ENCODE measurements around the gene LTBP1. TPM values are rescaled to one million over a fixed set of nuclear protein-coding genes. Genes with fewer than 3 reads are reported as not detected.
"Not testable (repeated sequence)": the region's sequence is repeated elsewhere in the genome, so short reads cannot be mapped to it uniquely, and the experiment has no call there.

Gene LTBP1
- total and polyA plus RNA-seq, 2 donors: 97.7 to 175 TPM

GRCh38 chr2:32921486-32921885 is 25.3 kb upstream of the LTBP1 start:
- DNase-seq (ENCODE audit: extremely low spot score); H3K27ac ChIP-seq (ENCODE audit: low read depth); H3K4me3 ChIP-seq (ENCODE audit: low read depth, low read length); H3K4me1 ChIP-seq (ENCODE audit: insufficient read depth); H3K36me3 ChIP-seq (ENCODE audit: insufficient read depth): not testable (repeated sequence)
- WGBS: 98% methylated on average over 5 of the region's 5 CpGs

GRCh38 chr2:32922501-32922900 is 24.3 kb upstream of the LTBP1 start:
- no peaks in the 10 kb centered on the region for H3K4me1 ChIP-seq (ENCODE audit: insufficient read depth)
- H3K27ac ChIP-seq (ENCODE audit: low read depth): no peak overlapping the region
- WGBS: 66% methylated on average over 1 of the region's 1 CpG
- H3K4me3 ChIP-seq (ENCODE audit: low read depth, low read length): no peak overlapping the region
- no peaks in the 10 kb centered on the region for H3K36me3 ChIP-seq (ENCODE audit: insufficient read depth)
- DNase-seq (ENCODE audit: extremely low spot score): no peak

- DNase-seq (ENCODE audit: extremely low spot score): no peak
- no peak overlapping the region for H3K27ac ChIP-seq (ENCODE audit: low read depth)
- no peak overlapping the region for H3K4me3 ChIP-seq (ENCODE audit: low read depth, low read length)
- H3K4me1 ChIP-seq (ENCODE audit: insufficient read depth): no peaks in the 10 kb centered on the region
- WGBS: 77% methylated on average over 2 of the region's 2 CpGs
- no peaks in the 10 kb centered on the region for H3K36me3 ChIP-seq (ENCODE audit: insufficient read depth)
Observed at GRCh38 chr2:32923109-32923508, 23.6 kb upstream of the LTBP1 start.

GRCh38 chr2:32925283-32925815 is 21.4 kb upstream of the LTBP1 start:
- WGBS: 63% methylated on average over 5 of the region's 5 CpGs
- H3K4me1 ChIP-seq (ENCODE audit: insufficient read depth): no peaks in the 10 kb centered on the region
- no peak overlapping the region for H3K27ac ChIP-seq (ENCODE audit: low read depth)
- H3K4me3 ChIP-seq (ENCODE audit: low read depth, low read length): no peak overlapping the region
- no peak for DNase-seq (ENCODE audit: extremely low spot score)
- H3K36me3 ChIP-seq (ENCODE audit: insufficient read depth): no peaks in the 10 kb centered on the region

GRCh38 chr2:32925976-32926707 is 20.6 kb upstream of the LTBP1 start:
- H3K4me1 ChIP-seq (ENCODE audit: insufficient read depth): no peaks in the 10 kb centered on the region
- DNase-seq (ENCODE audit: extremely low spot score): no peak
- WGBS: 92% methylated on average over 6 of the region's 6 CpGs
- H3K36me3 ChIP-seq (ENCODE audit: insufficient read depth): no peaks in the 10 kb centered on the region
- H3K27ac ChIP-seq (ENCODE audit: low read depth): no peak overlapping the region
- H3K4me3 ChIP-seq (ENCODE audit: low read depth, low read length): no peak overlapping the region

- no peaks in the 10 kb centered on the region for H3K36me3 ChIP-seq (ENCODE audit: insufficient read depth)
- no peaks in the 10 kb centered on the region for H3K4me1 ChIP-seq (ENCODE audit: insufficient read depth)
- H3K27ac ChIP-seq (ENCODE audit: low read depth): no peak overlapping the region
- 50% methylated on average over 2 of the region's 2 CpGs for WGBS
- DNase-seq (ENCODE audit: extremely low spot score): no peak
- H3K4me3 ChIP-seq (ENCODE audit: low read depth, low read length): no peak overlapping the region
Observed at GRCh38 chr2:32926708-32927084, 20.1 kb upstream of the LTBP1 start.

GRCh38 chr2:32930436-32930835 is 16.3 kb upstream of the LTBP1 start:
- Histone ChIP-seq H3K4me3 (ENCODE audit: low read depth, low read length) (no peak overlapping the region), H3K4me1 (ENCODE audit: insufficient read depth) (no peaks in the 10 kb centered on the region), H3K27ac (ENCODE audit: low read depth) (no peak overlapping the region), H3K36me3 (ENCODE audit: insufficient read depth) (no peaks in the 10 kb centered on the region)
- WGBS: 73% methylated on average over 5 of the region's 5 CpGs
- DNase-seq (ENCODE audit: extremely low spot score): no peak

- WGBS: 67% methylated on average over 2 of the region's 2 CpGs
- no peak for DNase-seq (ENCODE audit: extremely low spot score)
- no peaks in the 10 kb centered on the region for H3K36me3 ChIP-seq (ENCODE audit: insufficient read depth)
Observed at GRCh38 chr2:32931519-32931918, 15.2 kb upstream of the LTBP1 start.

GRCh38 chr2:32931945-32932709 is 14.6 kb upstream of the LTBP1 start:
- Histone ChIP-seq H3K4me1 (ENCODE audit: insufficient read depth) (no peaks in the 10 kb centered on the region), H3K36me3 (ENCODE audit: insufficient read depth) (no peaks in the 10 kb centered on the region), H3K27ac (ENCODE audit: low read depth) (no peak overlapping the region), H3K4me3 (ENCODE audit: low read depth, low read length) (no peak overlapping the region)
- WGBS: 74% methylated on average over 12 of the region's 12 CpGs
- no peak for DNase-seq (ENCODE audit: extremely low spot score)

More at GRCh38 chr2:32931519-32931918, 15.2 kb upstream of the LTBP1 start:
- Histone ChIP-seq H3K4me3 (ENCODE audit: low read depth, low read length) (no peak overlapping the region), H3K4me1 (ENCODE audit: insufficient read depth) (no peaks in the 10 kb centered on the region), H3K27ac (ENCODE audit: low read depth) (no peak overlapping the region)

GRCh38 chr2:32932825-32933755 is 13.7 kb upstream of the LTBP1 start:
- no peak for DNase-seq (ENCODE audit: extremely low spot score)
- H3K4me1 ChIP-seq (ENCODE audit: insufficient read depth): no peaks in the 10 kb centered on the region
- no peak overlapping the region for H3K27ac ChIP-seq (ENCODE audit: low read depth)
- no peaks in the 10 kb centered on the region for H3K36me3 ChIP-seq (ENCODE audit: insufficient read depth)
- H3K4me3 ChIP-seq (ENCODE audit: low read depth, low read length): no peak overlapping the region
- 87% methylated on average over 11 of the region's 11 CpGs for WGBS

- H3K27ac ChIP-seq (ENCODE audit: low read depth): no peak overlapping the region
- H3K4me1 ChIP-seq (ENCODE audit: insufficient read depth): no peaks in the 10 kb centered on the region
- WGBS: 94% methylated on average over 5 of the region's 5 CpGs
- H3K4me3 ChIP-seq (ENCODE audit: low read depth, low read length): no peak overlapping the region
- no peaks in the 10 kb centered on the region for H3K36me3 ChIP-seq (ENCODE audit: insufficient read depth)
- DNase-seq (ENCODE audit: extremely low spot score): no peak
Observed at GRCh38 chr2:32933756-32934095, 13.0 kb upstream of the LTBP1 start.

- no peaks in the 10 kb centered on the region for H3K4me1 ChIP-seq (ENCODE audit: insufficient read depth)
- H3K36me3 ChIP-seq (ENCODE audit: insufficient read depth): no peaks in the 10 kb centered on the region
- WGBS: 52% methylated on average over 13 of the region's 13 CpGs
- no peak overlapping the region for H3K27ac ChIP-seq (ENCODE audit: low read depth)
- H3K4me3 ChIP-seq (ENCODE audit: low read depth, low read length): no peak overlapping the region
- DNase-seq (ENCODE audit: extremely low spot score): no peak
Observed at GRCh38 chr2:32937602-32938448, 8.9 kb upstream of the LTBP1 start.

GRCh38 chr2:32938934-32939333 is 7.8 kb upstream of the LTBP1 start:
- H3K4me1 ChIP-seq (ENCODE audit: insufficient read depth): no peaks in the 10 kb centered on the region
- 93% methylated on average over 3 of the region's 3 CpGs for WGBS
- H3K27ac ChIP-seq (ENCODE audit: low read depth): no peak overlapping the region
- no peaks in the 10 kb centered on the region for H3K36me3 ChIP-seq (ENCODE audit: insufficient read depth)
- DNase-seq (ENCODE audit: extremely low spot score): no peak
- H3K4me3 ChIP-seq (ENCODE audit: low read depth, low read length): no peak overlapping the region
